ENCODE results near the gene TSPYL4.
A peak's percentile ranks its signal among the peaks of the same experiment; 100 is the strongest.
"Not testable (repeated sequence)": the region's sequence is repeated elsewhere in the genome, so short reads cannot be mapped to it uniquely, and the experiment has no call there.

The TSPYL4 gene

DNA sequence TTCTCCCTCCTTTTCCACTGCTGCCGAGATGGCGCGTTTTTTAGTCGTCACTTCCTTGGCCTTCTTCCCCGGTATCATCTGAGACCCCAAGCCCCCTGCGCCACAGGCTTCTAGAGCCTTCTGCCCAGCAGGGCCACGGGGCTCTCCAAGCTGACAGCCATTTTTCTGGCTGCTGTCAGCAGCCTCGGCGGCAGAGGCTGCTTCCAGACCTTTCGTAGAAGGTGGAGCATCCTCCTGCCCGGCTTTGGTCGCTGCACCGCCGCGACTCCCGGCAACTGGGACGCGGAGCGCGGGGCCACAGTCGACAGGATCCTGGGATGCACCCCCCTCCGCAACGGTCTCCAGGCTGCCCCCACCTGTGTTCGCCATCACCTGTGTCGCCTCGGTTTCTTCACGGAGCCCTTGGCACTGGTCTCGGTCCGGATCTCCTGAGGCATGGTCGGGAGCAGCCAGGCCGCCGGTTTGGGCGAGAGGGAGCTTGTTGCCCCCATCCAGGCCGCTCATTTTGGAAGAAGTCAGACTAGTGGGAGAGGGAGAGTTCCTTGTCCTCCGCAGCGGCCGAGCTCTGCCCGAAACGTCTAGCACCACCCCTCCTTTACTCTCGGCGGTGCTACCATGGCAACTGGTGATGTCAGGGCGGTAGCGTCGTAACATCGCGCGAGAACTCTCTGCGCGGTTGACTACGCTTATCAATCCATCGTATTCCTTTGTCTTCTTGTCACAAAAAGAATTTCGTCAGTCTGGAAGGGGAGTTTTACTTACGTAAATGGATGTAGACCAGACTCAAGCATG, at the start of gene TSPYL4:
TSS of gene TSPYL4 (minus strand) at position 571 of the 792 bp plus-strand sequence. CDS start at position 504, 67 bp downstream.
- peak; percentile 94 for DNase-seq

DNA sequence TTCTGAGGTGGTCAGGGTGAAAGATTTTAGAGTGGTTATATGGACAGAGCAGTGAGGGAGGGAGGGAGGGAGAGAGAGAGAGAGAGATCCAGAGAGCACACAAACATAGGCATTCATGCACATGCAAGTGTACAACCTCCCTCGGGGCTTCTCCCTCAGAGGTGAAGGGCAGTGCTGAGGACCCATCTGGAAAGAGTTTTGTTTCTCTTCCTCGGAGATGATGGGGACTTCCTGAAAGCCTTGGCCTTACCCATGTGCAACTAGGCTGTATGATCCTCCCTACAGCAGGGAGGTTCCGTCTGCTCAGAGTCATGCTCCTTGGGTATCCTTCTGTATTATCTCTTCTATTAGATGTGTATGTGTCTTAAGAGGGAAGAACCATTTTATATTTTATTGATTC, 47.2 kb upstream of the TSPYL4 start:
- no peak for DNase-seq

DNA sequence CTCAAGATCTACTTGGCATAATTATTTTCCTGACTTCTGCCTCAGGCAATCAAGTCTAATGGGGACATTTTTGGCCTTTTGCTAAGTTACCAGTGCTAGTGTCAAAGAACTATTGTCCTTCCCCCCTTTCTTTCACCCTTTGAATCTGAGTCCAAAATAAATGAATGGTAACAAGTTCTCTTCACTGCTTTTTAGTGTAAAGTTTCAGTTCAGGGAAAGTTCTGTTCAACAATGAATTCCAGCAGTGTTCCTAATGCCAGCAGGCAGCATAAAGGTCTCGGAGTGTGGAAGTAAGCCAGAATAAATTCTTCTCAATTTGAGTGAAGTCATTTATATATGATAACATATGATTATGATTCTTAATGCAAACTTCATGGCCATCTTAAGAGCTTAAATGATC, 46.7 kb upstream of the TSPYL4 start:
- DNase-seq = no peak

DNA sequence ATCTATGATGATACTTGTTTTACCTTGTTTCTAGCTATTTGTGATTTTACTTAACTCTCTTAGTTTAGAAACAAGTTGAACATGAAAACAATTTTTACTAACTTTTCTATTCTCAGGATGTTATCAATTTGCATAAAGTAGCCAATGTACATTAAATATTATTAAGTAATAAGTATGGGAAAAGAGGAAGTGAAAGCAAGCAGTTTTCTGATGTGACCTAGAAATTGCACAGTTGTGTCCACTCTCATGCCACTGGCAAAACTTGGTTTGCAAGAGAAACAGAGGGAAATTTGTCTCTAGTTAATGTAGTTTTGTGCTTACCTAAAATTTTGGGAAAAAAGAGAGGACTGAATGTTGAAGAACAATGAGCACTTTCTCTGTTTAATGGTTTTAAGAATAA, 45.1 kb upstream of the TSPYL4 start:
- DNase-seq = no peak

DNA sequence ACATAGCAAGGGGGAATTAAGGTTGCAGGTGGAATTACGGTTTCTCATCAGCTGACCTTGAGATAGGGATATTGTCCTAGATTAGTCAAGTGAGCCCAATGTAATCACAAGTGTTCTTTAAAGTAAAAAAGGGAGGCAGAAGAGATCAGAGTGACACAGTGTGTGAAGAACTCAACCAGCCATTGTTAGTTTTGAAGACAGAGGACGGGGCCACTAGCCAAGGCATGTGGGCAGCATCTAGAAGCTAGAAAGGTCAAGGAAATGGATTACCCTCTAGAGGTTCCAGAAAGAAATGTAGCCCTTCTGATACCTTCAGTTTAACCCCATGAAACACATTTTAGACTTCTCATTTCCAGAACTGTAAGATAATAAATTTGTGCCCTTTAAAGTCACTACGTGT, 44.4 kb upstream of the TSPYL4 start:
- DNase-seq = no peak

DNA sequence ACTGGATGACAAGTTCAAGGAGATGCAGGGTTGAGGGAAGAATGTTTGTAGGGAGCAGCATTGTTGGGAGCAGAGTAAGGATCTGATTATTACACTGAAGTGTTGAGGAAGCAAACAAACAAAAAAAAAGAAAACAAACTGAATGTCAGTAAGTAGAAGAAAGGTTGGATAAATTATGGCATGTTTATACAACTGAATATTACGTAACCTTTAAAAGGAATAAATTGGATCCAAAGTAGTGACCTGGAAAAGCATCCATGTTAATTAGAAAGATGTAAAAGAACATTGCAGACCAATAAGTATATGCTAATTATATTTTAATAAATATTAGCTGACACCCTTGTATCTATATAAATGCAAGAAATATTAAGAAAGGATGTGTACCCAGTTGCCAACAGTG, 38.7 kb upstream of the TSPYL4 start:
- DNase-seq = no peak

DNA sequence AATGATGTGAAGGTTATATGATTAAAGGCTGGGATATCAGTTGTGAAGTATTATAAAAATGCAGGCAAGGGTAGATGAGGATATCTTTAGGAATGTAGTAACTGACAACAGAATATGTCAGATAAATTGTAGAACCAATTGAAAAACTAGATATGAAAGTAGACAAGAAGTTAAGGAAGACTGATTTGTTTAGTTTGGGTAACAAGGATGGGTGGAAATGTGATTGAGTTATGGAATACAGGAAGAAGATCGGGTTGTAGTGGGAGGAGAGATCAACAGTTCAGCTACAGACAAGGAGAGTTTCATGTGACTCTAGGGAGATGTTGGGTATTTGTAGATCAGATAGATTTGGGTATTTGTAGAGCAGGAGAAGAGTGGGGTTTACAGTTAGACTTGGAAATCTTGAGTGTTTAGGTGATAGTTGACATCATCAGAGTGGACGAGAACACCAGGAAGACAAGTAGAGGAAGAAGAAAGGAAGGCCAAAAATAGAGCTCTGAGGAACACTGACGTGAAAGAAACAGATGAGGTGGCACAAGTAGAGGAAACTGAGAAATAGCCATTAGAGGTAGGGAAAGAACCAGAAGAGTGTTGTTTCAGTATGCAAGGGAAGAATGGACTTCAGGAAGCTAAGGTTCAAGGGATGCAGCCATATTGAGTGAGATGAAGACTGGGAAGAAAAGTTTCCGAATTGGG, 38.0 kb upstream of the TSPYL4 start:
- no peak for DNase-seq

DNA sequence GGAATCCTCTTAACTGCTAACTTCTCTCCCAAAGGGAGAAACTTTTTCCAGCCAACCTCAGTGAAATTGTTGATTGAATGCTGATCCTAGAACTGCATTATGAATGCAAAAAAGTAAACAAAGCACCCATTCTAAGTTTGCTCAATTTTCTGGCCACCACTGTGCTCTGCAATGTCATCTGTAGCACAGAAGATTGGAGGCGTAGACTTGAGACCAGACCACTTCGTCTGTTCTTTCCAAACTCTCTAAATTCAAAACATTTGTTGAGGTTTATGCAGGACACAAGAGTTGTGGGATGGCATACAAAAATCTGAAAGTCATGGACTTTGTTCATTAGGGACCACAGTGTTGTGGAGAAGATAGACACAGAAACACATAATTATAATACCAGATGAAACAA, 36.9 kb upstream of the TSPYL4 start:
- DNase-seq = no peak

DNA sequence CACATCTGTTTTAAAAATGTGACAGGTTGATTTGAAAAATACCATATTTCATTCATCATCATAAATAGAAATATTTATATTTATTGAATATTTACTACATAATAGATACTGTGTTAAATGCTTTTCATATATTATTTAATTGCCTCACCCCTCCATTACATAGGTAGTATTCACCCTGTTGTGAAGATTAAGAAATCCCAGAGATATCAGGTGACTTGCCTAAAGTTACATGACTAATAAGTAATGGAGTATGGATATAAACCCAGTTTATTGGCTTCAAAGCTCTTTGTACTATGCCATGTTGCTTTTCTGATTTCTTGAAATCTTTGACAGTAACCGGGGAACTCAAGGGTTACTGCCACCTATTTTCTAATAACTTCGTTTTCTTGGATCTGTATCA, 36.0 kb upstream of the TSPYL4 start:
- no peak for DNase-seq

DNA sequence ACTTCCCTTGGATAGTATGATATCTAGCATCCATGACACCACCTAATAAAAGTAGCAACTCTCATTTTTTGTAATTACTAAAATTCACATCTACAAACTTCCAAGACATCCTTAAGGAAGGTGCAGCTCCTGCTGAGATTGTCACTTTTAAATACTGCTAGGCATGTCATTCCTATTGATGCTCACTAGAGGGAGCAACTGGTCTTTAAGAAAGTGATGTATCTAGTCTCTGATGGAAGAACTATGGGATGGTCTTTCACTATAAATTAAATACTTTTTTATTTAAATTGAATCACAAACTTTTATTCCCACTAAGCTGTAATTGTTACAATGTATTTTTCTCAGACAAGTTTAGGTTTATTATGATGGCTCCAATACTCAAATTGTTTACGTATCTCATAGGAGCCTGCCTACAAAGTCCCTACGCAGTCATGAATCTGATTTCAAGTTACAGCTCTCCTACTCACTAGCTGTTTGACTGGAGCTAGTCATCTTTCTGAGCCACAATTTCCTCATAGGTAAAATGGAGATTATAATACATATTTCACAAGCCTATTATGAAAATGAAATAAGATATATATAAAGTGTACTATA, 33.9 kb upstream of the TSPYL4 start:
- peak; percentile 9 for DNase-seq

DNA sequence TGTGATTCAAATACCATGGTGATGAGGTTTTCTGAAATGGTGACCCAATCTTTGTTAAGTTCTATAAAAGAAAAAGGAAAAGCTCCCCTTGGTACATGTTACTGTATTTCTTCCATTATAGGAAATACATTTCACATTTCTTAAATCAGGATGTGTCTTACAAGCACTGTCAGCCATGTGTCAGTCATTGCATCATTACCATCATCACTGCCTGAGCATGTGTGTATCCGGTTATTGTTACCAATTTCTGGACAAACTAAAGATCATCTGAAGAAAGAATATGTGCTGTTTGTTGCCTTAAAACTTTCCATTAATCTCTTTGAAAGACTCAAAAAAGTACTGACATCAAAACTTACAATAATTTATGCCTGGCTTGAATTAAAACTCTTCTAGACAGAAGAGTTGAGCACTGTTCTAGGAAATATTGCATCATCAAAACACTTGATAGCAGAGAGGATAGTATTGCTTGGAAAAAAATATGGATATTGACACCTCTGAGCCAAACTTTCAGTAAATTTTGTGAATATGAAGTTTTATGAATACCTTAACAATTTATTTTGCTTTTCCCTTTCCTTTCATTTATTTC, 33.0 kb upstream of the TSPYL4 start:
- no peak for DNase-seq

DNA sequence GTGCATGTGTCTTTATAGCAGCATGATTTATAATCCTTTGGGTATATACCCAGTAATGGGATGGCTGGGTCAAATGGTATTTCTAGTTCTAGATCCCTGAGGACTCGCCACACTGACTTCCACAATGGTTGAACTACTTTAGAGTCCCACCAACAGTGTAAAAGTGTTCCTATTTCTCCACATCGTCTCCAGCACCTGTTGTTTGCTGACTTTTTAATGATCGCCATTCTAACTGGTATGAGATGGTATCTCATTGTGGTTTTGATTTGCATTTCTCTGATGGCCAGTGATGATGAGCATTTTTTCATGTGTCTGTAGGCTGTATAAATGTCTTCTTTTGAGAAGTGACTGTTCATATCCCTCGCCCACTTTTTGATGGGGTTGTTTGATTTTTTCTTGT, 31.1 kb upstream of the TSPYL4 start:
- DNase-seq = not testable (repeated sequence)

DNA sequence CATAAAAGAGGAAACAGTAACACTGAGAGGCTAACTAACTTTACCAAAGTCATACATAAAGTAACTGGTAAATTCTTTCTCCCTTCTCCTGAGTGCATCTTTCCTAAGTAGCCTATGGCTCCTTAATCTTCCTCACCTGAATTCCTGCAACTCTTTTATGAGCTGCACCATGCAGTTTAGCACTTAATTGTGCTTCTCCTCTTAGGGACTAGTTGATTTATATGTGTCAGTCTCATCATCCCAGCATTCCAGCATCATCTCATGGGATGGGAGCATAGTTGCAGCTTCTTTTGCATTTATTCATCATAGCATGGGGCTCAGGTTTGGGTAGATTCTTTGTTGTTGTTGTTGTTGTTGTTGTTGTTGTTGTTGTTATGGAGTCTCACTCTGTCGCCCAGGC, 29.3 kb upstream of the TSPYL4 start:
- DNase-seq = no peak

DNA sequence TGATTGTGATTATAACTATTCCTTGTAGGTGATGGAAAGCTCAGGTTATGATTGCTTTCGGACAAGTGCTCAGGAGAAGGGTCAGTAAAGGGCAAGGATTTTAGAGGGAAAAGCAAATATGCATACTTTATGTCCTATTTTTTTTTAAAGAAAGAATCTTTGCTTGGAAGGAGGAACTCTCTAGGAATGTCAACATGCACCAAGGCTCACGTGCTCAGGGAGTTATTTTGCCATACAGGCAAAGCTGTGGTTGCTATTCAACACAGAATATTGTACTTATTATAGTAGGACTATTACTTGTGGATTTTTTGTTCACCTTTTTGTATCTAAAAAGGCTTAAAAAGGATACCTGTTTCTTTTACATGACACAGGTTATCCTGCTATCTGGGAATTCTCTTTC, 28.8 kb upstream of the TSPYL4 start:
- DNase-seq = no peak

DNA sequence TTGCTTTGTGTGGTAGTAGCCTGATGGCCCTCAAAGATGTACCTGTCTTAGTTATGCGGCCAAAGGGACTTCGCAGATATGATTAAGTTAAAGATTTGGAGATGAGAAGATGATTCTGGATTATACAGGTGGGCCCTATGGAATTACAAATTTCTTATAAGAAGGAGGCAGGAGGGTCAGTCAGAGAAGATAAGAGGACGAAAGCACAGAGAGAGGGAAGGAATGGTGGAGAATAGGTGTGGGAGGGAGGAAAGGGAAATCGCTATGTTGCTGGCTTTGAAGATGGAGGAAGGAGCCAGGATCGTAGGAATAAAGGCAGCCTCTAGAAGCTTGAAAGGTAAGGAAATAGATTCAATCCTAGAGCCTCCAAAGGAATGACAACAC, 27.1 kb upstream of the TSPYL4 start:
- DNase-seq = no peak

DNA sequence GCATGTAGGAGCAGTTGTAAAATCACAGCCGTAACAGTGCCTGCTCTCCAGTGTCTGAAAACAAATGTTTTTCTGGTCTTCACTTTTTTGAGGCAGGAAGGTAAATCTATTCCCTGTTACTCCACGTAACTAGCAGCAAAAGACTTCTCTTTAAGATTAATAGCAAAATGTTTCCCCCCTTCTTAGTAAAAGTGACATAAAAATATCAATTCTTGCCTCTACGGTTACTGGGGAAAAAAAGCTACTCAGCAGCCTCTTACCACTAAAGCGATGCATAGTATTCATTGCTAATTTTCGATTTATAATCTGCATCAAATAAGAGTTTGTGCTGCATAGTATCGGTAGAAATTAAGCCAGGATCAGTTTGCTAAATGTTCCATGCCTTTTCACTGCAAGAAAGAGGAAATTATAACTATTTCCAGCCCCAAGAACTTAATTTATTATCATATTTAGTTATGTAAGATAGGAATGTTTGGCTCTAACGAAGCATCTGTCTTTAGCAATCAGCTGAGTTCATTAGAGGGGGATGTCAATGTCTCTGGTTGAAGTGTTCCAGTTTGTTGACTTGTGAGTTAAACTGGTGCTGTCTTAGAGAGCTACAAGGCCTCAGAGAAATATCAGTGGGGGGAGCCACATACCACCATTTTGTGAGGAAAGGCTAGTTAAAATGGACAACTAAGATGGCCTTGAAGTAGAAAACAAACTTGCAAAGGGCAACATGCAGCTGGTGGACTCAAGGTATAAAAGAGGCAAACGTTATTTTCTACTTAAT, 26.5 kb upstream of the TSPYL4 start:
- DNase-seq = no peak

DNA sequence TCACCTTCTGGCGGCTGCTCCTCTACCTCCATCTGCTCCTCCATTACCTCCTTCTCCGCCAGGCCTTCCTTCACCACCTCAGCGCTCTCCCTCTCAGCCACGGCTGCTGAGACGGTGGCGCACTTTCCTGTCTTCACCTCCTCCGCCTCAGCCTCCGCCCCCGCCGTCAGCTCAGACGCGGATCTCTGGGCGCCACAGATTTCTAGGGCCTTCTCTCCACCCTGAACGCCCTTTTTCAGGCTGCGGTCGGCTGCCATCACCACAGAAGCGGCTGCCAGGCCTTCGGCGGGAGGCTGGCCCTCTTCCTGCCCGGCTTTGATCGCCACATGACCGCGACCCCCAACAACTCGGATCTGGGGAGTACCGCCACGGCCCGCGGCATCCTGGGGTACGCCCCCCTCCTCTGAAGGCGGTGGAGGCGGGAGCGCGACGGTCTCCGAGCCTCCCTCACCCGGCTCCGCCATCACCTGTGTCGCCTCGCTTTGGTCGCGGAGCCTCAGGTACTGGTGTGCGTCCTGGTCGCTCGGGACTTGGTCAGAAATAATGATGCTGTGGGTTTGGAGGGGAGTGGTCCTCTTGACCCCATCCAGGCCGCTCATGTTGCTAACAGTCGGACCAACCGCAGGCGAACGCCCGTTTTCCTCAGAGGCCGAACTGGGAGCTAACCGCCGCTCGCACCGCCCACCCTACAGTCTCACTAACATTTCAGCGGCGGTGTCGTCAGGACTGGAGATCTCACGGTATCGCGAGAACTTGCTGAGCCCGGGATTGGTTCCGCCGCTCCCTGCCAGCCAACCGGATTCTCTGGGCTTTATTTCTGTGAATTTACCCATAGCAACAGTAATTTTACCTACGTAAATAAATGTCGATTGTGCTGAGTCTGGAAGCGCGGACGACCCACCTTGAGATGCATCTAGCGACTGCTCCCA, 25.6 kb upstream of the TSPYL4 start, which contains the start of gene TSPYL1:
TSS of gene TSPYL1 (minus strand) at position 699 of the 929 bp plus-strand sequence. CDS start at position 599, 100 bp downstream.
- DNase-seq = peak; percentile 94

DNA sequence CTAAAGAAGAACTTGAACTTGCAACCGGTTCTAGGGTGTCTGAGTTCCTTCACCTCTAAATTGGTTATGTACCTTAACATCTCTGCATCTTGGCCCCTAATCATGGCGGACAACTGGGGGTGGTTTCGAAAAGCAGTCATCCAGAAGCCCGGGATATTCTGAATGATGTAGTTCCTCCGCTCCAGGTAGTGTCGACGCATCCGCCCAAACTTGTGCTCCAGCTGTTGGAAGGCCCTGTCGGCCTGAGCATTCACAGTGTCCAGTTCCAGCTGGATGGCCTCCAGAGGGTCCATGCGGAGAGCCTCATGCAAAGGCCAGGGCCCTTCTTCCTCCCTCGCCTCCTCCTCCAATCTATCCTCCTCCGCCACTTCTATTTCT, 25.0 kb upstream of the TSPYL4 start:
- no peak for DNase-seq

DNA sequence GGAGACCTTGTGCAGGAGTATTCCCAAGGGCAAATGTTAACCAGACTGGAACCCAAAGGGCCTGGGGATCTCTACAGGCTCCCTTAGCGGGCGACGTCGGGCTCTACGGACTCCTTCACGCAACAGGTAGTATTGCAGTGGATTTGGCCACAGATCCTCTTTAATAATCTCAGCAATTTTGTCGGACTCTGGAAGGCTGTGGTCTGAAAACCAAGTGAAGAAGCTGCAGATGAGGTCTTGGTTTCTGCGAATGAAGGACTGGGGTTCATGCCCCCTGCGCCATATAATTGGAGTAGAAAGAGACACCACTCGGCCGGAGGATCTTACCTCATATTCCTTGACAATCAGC, 24.6 kb upstream of the TSPYL4 start:
- DNase-seq = no peak

DNA sequence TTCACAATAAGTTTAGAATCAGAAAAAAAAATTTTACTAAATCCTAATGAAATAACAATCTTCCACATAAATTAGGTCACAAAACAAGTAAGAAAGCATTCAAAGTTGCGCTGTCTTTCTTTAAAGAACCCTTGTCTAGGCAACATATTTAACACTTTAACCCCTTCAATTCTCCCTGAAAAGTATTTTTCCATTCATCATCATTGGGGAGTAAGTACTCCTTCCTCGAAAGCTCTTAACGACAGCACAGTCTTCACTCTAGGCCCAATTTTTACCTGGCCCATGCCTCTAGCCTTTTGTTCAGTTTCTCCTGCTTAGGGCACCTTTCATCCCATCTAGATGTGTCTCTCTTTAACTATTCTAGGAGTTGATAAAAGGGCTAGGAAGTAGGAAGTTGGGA, 23.2 kb upstream of the TSPYL4 start:
- DNase-seq = no peak

DNA sequence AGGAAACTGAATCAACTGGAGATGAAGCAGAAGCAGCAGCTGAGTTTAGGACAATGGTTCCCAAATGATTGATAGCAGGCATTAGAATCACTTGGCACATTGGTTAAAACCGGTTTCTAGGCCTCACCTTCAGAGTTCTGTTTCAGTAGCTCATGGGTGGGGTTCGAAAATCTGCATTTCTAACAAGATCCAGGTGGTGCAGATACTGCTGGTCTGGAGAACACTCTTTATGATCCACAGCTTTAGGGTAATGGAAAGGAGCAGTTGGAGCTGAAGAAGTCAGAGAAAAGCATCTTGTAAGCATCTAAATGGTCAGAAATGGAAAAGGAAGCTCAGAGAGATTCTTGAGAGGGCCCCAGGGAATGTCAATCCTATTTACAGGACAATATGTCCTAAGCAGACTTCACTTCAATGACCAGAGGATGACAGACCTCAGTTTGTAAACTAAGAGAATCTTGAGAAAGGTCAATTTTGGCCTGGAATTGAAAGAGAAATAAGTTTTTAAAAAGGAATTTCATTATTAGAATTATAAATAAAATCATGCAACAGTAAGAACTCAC, 17.4 kb upstream of the TSPYL4 start:
- no peak for DNase-seq
